Stomach (tissue), 4 donors: ENCODE data around the gene DNAH10.

Experiments
- EP300 ChIP-seq: sonication (generic); formaldehyde crosslinking; IDR thresholded peaks from one replicate; pipeline ENCODE4 v1.6.1; 2017; ENCODE audit warnings: antibody characterized with exemption
- POLR2A ChIP-seq, 4 donors: fragments of 450-650 bp; IDR thresholded peaks; one replicate each; pipeline ENCODE4 v1.6.1; 2016; ENCODE audit warnings: antibody characterized with exemption in 4 of 4, control low read depth in 2 of 4, mild to moderate bottlenecking in 1 of 4, moderate library complexity in 1 of 4
- TF ChIP-seq, protein P1 (sequence below), 7 experiments: fragments of 450-650 bp in 4 of 7; fragments of 200-600 bp in 3 of 7; sonication (generic) in 3 of 7; IDR thresholded peaks; one replicate each; pipeline ENCODE4 v1.5.1; 2016 to 2019; ENCODE audit warnings: antibody characterized with exemption in 7 of 7, control low read depth in 2 of 7, mild to moderate bottlenecking in 1 of 7

DNA sequence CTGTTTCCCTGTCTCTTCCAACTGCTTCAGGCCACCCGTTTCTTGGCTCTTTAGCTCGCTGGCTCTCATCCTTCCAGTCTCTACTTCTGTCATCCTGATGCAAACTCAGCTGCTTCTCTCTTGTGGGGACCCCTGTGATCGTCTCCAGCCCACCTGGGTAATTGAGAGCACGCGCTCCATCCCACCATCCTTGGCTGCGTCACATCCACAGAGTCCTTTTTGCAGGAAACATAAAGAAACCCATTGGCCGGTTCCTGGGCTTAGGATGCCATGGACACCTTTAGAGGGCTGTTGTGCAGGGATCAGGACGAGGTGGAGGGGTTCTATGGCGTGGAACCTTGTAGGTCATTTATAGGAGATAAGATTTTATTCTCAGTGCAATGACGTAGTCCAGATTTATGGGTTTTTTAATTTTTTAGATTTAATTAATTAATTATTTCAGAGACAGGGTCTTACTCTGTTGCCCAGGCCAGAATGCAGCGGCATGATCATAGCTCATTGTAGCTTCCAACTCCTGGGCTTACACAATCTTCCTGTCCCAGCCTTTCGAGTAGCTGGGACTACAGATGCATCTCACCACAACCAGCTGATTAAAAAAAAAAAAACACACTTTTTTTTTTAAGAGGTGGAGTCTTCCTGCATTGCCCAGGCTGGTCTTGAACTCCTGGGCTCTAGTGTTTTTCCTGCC, 127.9 kb downstream of the DNAH10 start:
- TF ChIP-seq, protein P1, sequence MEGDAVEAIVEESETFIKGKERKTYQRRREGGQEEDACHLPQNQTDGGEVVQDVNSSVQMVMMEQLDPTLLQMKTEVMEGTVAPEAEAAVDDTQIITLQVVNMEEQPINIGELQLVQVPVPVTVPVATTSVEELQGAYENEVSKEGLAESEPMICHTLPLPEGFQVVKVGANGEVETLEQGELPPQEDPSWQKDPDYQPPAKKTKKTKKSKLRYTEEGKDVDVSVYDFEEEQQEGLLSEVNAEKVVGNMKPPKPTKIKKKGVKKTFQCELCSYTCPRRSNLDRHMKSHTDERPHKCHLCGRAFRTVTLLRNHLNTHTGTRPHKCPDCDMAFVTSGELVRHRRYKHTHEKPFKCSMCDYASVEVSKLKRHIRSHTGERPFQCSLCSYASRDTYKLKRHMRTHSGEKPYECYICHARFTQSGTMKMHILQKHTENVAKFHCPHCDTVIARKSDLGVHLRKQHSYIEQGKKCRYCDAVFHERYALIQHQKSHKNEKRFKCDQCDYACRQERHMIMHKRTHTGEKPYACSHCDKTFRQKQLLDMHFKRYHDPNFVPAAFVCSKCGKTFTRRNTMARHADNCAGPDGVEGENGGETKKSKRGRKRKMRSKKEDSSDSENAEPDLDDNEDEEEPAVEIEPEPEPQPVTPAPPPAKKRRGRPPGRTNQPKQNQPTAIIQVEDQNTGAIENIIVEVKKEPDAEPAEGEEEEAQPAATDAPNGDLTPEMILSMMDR (IDR thresholded peaks at IDR 0.05), result no peak
- TF ChIP-seq POLR2A (IDR thresholded peaks at IDR 0.05) (no peak), EP300 (no peak)
